SU-DHL-6 (cell line): ENCODE measurements around the gene TOMM7.

Source experiments
- EZH2phosphoT487 ChIP-seq: fragments of 200-600 bp; sonication (generic), shearing (Covaris generic); conservative IDR thresholded peaks from 2 replicates; pipeline ENCODE4 v1.6.1; 2018; ENCODE audit warnings: mild to moderate bottlenecking, antibody characterized with exemption, low read length, moderate library complexity, mixed read lengths
- TF ChIP-seq, protein P1 (sequence below): fragments of 200-600 bp; sonication (generic); IDR thresholded peaks from one replicate; pipeline ENCODE4 v1.5.1; 2017; ENCODE audit warnings: antibody characterized with exemption, mild to moderate bottlenecking, low read length, moderate library complexity; ENCODE audit not compliant: insufficient read depth, poor library complexity, severe bottlenecking

DNA sequence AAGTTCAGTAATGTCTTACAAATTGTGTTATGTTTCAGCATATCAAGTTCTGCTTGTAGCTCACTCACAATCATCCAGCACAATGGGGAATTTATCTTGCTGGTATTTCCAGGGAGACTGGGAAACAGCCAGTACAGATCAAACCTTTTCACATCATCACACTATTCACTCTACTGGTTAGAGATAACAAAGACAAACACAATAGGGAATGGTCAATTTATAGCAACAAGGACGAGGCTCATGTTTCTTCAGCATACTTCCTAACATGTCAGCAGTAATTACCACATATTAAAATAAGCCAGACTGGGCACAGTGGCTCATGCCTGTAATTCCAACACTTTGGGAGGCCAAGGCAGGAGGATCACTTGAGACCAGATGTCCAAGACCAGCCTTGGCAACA lies 38.3 kb downstream of the TOMM7 start:
- TF ChIP-seq, protein P1, sequence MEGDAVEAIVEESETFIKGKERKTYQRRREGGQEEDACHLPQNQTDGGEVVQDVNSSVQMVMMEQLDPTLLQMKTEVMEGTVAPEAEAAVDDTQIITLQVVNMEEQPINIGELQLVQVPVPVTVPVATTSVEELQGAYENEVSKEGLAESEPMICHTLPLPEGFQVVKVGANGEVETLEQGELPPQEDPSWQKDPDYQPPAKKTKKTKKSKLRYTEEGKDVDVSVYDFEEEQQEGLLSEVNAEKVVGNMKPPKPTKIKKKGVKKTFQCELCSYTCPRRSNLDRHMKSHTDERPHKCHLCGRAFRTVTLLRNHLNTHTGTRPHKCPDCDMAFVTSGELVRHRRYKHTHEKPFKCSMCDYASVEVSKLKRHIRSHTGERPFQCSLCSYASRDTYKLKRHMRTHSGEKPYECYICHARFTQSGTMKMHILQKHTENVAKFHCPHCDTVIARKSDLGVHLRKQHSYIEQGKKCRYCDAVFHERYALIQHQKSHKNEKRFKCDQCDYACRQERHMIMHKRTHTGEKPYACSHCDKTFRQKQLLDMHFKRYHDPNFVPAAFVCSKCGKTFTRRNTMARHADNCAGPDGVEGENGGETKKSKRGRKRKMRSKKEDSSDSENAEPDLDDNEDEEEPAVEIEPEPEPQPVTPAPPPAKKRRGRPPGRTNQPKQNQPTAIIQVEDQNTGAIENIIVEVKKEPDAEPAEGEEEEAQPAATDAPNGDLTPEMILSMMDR: no peak
- TF ChIP-seq EZH2phosphoT487: no peak
